ENCODE measurements around the gene RDH16. TPM values are rescaled to one million over a fixed set of nuclear protein-coding genes. Genes with fewer than 3 reads are reported as not detected.

RDH16 gene
- total and polyA plus RNA-seq, 2 donors (not counting 3 experiments of a cell fraction or from before 2014, with no cell fraction given), result 0.08 to 0.29 TPM

GRCh38 chr12:56990648-56991318 lies 33.4 kb upstream of the RDH16 start:
- H3K4me3 ChIP-seq (replicated peaks in 1 of 3; ENCODE audit: insufficient read depth in 1 of 3, low read depth in 1 of 3, low read length in 3 of 3), result no peak overlapping the region
- H3K9ac ChIP-seq (replicated peaks; ENCODE audit: extremely low read depth, insufficient read depth, low read length), result no peak overlapping the region
- FAIRE-seq, result no peak
- CTCF ChIA-PET, result interaction anchor here (1.0 to 2.2 kb wide), 4 partner anchors 10 to 227 kb away, joined by 5 to 18 read pairs (median 8); partner anchors contain the start of gene HSD17B6
- peaks cover 2 to 3% of the 10 kb centered on the region in 2 experiments for H3K27me3 ChIP-seq (ENCODE audit: control insufficient read depth in 2 of 2, insufficient read depth in 2 of 2, low read length in 2 of 2)
- peaks cover 30% of the 10 kb centered on the region for H3K4me1 ChIP-seq (ENCODE audit: control insufficient read depth, extremely low read depth, insufficient read depth, low read length)
- intact Hi-C loops (cut with micrococcal nuclease), result no loop called here
- no peaks in the 10 kb centered on the region for H3K9me3 ChIP-seq (replicated peaks; ENCODE audit: control insufficient read depth, insufficient read depth, low read length)
- H3K27ac ChIP-seq (ENCODE audit: insufficient read depth, low read depth, low read length), result peak overlapping the region; percentile 15
- no peaks in the 10 kb centered on the region for H3K36me3 ChIP-seq (ENCODE audit: control insufficient read depth in 2 of 2, extremely low read depth in 1 of 2, insufficient read depth in 2 of 2, low read length in 2 of 2)
- H2AFZ ChIP-seq (ENCODE audit: low read depth, low read length), result no peak overlapping the region
- POLR2A ChIA-PET, result no interaction called here
- peak overlapping the region; percentile 16 for H3K4me2 ChIP-seq (ENCODE audit: insufficient read depth, low read length)
- no peaks in the 10 kb centered on the region for H3K9me1 ChIP-seq (replicated peaks; ENCODE audit: control insufficient read depth, extremely low read depth, insufficient read depth, low read length)
- no peaks in the 10 kb centered on the region for H3K79me2 ChIP-seq (ENCODE audit: control insufficient read depth, insufficient read depth, low read length)
- H4K20me1 ChIP-seq (replicated peaks; ENCODE audit: control insufficient read depth, extremely low read depth, insufficient read depth, low read length), result no peaks in the 10 kb centered on the region
- dilution Hi-C loops (cut with MboI; ENCODE audit: extremely low pct_ligation_motif_present, low sequenced_read_pairs), result no loop called here
- no peak for DNase-seq (ENCODE audit: low read depth, low spot score)
- BruUV-seq (replicated peaks), result no TSS peak
- TF ChIP-seq POLR2A (IDR thresholded peaks at IDR 0.05; ENCODE audit: low read depth, low read length) (no peak), POLR2AphosphoS5 (IDR thresholded peaks at IDR 0.05; ENCODE audit: insufficient read depth, low read depth, low read length) (no peak), CTCF (IDR thresholded peaks at IDR 0.05; ENCODE audit: extremely low read depth in 1 of 2, insufficient read depth in 1 of 2, low read depth in 1 of 2, low read length in 2 of 2) (no peak), EZH2 (IDR thresholded peaks at IDR 0.05; ENCODE audit: borderline replicate concordance, low read depth, low read length, severe bottlenecking) (no peak), GATA2 (IDR thresholded peaks at IDR 0.05; ENCODE audit: insufficient read depth, insufficient read length, low read depth, low read length) (no peak), JUN (IDR thresholded peaks at IDR 0.05; ENCODE audit: borderline replicate concordance, insufficient read depth, insufficient read length, low read depth) (no peak), FOS (IDR thresholded peaks at IDR 0.05; ENCODE audit: borderline replicate concordance, insufficient read depth, low read length) (no peak), MYC (IDR thresholded peaks at IDR 0.05; ENCODE audit: low read depth, low read length) (no peak), MAX (IDR thresholded peaks at IDR 0.05; ENCODE audit: insufficient read depth, insufficient read length) (no peak)
